GM21576 (cell line): Measurements from ENCODE around the gene IQSEC1.
A peak's percentile ranks its signal among the peaks of the same experiment; 100 is the strongest.

Experiments
- ATAC-seq: cut with Tn5 transposase; IDR thresholded peaks from one replicate; pipeline ENCODE4 v1.9.1; 2021; ENCODE audit warnings: mild to moderate bottlenecking, moderate library complexity; ENCODE audit not compliant: unreplicated experiment

The IQSEC1 gene

GRCh38 chr3:13086531-13086981 is 13.3 kb upstream of the IQSEC1 start:
- no peak for ATAC-seq

DNA sequence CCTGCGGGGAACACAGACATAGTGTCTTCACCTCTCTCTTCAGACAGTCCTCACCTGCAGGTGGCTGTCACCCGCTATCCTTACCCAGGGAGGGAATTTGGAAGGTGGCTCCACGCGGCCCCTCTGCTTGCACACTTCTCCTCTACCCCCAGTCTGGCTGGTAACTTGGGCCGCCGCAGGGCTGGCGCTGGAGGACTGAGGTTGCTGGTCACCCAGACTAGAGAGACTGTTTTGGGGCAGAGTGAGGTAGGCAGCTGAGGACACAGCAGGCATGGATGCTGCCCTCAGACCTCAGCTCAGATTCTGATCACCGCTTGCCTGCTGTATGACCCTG is 12.6 kb upstream of the IQSEC1 start:
- no peak for ATAC-seq

DNA sequence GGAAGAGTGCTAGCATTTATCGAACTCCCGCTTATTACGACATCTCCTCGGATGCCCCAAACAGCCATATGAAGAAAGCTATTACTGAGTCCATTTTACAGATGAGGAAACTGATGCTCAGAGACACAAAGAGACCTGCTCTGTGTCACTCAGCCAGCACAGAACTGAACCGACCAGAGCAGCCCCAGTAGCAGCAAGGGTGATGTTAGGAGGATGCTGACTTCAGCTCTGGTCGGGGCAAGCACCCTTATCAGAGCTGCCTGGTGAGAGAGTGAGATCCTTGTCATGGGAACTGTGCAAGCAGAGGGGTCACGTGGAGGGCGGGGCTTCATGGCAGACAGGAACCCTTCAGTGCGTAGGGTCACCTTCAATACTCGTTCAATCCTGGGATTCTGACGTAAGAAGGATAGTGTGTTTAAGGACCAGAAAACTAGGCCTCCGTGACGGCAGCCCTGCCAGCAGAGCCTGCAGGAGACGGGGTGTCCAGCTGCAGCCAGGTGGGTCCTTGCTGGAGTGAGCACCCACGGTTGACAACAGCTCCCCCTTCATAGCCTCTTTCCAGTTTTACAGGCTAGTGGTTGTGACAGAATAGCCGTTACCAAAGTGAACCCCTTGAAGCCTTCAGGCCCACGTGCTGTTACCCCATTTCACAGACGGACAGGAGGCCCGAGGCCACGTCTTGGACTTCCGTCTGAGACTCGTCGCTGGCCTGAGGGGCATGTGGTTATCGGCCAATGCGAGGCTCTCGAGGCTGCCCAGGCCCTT is 12.0 kb upstream of the IQSEC1 start:
- no peak for ATAC-seq

DNA sequence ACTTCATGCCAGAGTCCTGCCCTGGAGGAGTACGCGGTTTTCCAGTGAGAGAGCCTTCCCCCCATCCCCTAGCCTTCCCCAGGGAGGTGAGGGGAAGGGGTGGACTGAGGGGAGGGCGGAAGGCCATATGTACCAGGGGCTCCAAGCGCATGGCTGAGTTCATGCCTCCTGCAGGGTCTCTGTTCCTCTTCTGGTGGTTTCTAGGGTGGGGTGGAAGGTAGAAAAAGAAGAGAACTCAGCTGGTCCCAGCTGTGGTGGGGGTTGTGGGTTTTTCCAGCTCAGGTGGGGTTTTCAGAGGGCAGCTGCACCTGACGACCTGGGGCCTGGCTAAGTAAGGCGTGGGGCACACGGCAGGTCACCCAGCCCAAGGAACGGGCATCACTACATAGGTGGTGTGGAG is 10.7 kb upstream of the IQSEC1 start:
- peak; percentile 58 for ATAC-seq

DNA sequence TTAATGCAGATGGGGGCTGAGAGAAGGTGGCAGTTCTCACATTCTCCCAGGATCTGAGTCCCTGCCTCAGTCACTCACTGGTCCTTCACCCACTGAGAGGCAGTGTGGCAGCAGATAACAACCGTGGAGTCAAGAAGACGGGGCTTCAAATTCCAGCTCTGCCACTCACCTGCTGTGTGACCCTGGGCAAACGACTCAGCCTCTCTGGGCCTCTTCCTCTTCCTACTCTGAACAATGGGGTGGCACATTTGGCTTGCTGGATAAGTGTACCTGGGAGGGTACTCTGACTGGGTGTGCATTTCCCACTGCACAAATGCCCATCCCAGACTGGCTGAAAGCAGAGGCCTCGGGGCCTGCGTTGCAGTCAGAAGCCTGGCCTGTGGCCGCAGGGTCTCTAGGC is 10.0 kb upstream of the IQSEC1 start:
- no peak for ATAC-seq

DNA sequence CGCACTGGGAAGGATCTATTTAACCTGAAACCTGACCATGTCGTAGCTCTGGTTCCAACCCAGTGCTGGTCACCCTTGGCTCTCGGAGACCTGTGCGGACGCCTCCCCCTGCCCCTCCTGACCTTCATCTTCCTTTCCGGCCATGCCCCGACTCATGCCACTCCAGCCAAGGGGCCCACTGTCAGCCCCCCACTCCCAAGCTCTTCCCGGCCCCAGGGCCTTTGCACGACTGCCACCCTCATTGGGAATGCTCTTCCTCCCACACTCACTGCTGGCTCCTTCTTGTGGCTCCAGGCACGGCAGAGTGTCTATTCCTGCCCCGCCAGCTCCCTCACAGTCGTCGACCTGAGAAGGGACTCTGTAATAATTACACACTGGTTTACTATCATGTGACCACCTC is 9.4 kb upstream of the IQSEC1 start:
- ATAC-seq: no peak

GRCh38 chr3:13081603-13082360 is 8.6 kb upstream of the IQSEC1 start:
- ATAC-seq: no peak

- no peak for ATAC-seq
These were observed 7.4 kb upstream of the IQSEC1 start for GRCh38 chr3:13080591-13080990.

GRCh38 chr3:13080026-13080425 is 6.8 kb upstream of the IQSEC1 start:
- ATAC-seq: no peak

DNA sequence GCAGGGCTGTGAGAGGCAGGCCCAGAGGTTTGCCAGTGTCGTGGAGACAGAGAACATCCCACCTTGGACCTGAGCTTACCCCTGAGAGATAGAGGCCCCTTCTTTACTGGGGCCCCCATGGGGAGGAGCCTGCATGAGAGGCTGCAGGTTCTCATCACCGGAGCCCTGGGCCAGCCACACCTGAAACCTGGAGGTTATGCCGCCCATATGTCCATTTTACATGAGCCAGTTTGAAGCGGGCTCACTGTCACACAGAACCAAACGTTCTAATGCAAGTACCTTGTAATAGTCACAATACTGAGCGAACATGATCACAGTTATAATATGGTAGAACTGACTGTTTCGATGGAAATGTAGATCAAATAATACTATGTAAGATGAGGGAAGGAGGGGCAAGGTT is 6.3 kb upstream of the IQSEC1 start:
- no peak for ATAC-seq

DNA sequence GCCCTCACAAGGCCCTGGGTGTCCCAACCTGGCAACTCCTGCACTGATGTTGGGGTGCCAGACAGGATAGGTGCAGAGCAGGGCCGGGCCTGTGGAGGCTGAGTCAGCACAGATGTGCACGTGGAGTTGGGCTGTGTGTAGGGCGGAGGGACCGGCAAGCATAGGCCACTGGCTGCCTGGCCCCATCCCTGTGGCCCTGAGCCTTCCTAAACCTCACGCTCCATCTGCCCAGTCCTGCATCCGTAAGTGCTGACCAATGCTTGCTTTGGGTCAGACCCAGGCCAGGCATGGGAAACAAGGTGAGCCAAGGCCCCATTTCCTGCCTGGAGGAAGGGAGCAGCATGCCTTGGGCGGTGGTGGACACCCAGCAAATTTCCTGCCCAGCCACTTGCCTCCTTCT is 5.8 kb upstream of the IQSEC1 start:
- no peak for ATAC-seq

GRCh38 chr3:13078163-13078905 is 5.1 kb upstream of the IQSEC1 start:
- no peak for ATAC-seq

- no peak for ATAC-seq
These were observed 4.4 kb upstream of the IQSEC1 start for GRCh38 chr3:13077431-13078162.

DNA sequence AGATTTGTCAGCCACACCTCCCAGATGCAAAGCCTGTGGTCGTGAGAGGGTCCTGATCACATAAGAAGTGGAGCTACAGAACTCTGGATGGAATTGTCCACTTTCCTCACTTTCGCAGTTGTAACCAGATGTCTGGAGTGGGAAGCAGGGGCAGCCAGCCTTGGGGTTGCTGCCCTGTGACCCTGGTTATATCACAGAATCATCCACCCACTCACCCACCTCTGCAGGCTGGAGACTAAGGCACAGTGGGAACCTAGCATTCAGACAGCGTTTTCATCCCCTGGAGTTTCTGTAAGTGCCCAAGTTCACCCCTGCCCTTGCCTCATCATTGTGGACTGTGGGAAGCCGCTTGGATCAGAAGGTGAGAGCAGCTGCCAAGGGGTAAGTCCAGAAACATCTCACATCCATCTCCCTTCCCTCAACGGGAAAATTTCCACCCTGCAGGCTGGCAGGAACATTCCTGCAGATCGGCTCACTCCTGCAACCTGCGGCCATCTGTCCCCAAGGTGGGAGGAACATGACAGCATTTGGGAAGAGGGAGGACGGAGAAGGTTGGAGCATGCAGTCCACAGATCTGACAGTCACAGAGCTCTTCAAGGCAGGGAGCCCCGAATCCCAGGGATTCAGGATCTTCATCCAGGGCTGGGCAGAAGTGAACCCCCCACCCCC is 2.9 kb upstream of the IQSEC1 start:
- ATAC-seq: no peak

- no peak for ATAC-seq
These were observed 2.1 kb upstream of the IQSEC1 start for GRCh38 chr3:13075318-13075717.

GRCh38 chr3:13074006-13074375 is 762 bp upstream of the IQSEC1 start:
- ATAC-seq: no peak

DNA sequence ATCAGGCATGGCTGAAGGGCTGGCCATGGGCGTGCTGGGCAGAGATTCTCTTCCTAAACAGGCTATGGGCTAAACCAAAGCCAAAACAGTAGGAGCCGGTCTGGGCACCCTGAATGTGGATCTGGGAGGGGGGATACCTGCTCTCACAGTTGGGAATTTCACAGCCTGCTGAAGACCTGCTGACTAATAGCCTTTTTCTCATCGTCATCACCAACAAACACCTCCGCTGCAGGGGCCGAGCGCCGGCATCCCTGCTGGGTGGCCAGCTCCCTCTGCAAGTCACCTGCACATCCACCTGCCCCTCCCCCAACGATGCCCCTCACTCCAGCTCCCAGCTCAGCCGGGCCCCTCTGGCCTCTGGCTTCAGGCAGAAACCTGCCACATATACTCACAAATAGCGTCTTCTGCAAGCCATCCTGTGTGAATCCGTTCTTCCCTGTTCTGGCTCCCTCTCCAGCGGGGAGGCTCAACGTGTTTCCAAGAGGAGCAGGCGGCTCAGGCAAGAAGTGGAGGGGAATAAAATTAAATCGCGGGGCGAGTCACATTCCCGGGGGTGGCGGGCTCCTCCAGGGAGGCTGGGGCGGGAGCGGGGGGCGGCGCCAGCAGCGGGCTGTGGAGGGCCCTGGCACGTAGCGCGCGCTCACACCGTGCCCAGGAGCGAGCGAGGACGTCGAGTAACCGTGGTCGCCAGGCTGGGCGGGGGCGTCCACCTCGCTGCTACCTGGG is 466 bp downstream of the IQSEC1 start:
- ATAC-seq: peak; percentile 25

- ATAC-seq: peak; percentile 55
These were observed 1.0 kb downstream of the IQSEC1 start for GRCh38 chr3:13072239-13072599.

GRCh38 chr3:13071695-13072094 is 1.5 kb downstream of the IQSEC1 start:
- ATAC-seq: no peak
